Measurements from ENCODE around the gene CXCL14. TPM values are rescaled to one million over a fixed set of nuclear protein-coding genes. Genes with fewer than 3 reads are reported as not detected.

CXCL14 gene
- total RNA-seq, 1 donor: not detected

GRCh38 chr5:135625061-135625460, 46.3 kb upstream of the CXCL14 start:
- TF ChIP-seq CTCF (IDR thresholded peaks at IDR 0.05; ENCODE audit: extremely low read depth, low read depth, low read length): no peak
- Histone ChIP-seq H3K27ac (ENCODE audit: low read depth, low read length) (no peak overlapping the region), H3K4me1 (ENCODE audit: insufficient read depth, low read length) (no peaks in the 10 kb centered on the region), H3K27me3 (ENCODE audit: insufficient read depth, low read length) (no peaks in the 10 kb centered on the region), H3K4me3 (ENCODE audit: insufficient read depth, low read length) (no peak overlapping the region), H3K9me3 (ENCODE audit: low read depth, low read length) (no peaks in the 10 kb centered on the region), H3K79me2 (ENCODE audit: insufficient read depth, low read length) (no peaks in the 10 kb centered on the region), H3K36me3 (ENCODE audit: insufficient read depth, low read length) (no peaks in the 10 kb centered on the region), H3K4me2 (ENCODE audit: insufficient read depth, low read length) (no peak overlapping the region), H2AFZ (ENCODE audit: low read length) (no peak overlapping the region), H4K20me1 (ENCODE audit: insufficient read depth, low read length) (no peaks in the 10 kb centered on the region)
- no peak for DNase-seq (ENCODE audit: insufficient read length, low spot score, missing footprints)

GRCh38 chr5:135623186-135623715, 44.5 kb upstream of the CXCL14 start:
- no peak overlapping the region for H3K4me2 ChIP-seq (ENCODE audit: insufficient read depth, low read length)
- no peaks in the 10 kb centered on the region for H3K36me3 ChIP-seq (ENCODE audit: insufficient read depth, low read length)
- no peak overlapping the region for H3K27ac ChIP-seq (ENCODE audit: low read depth, low read length)
- no peaks in the 10 kb centered on the region for H3K79me2 ChIP-seq (ENCODE audit: insufficient read depth, low read length)
- H4K20me1 ChIP-seq (ENCODE audit: insufficient read depth, low read length): no peaks in the 10 kb centered on the region
- no peaks in the 10 kb centered on the region for H3K27me3 ChIP-seq (ENCODE audit: insufficient read depth, low read length)
- H3K4me3 ChIP-seq (ENCODE audit: insufficient read depth, low read length): no peak overlapping the region
- no peak for DNase-seq (ENCODE audit: insufficient read length, low spot score, missing footprints)
- no peaks in the 10 kb centered on the region for H3K9me3 ChIP-seq (ENCODE audit: low read depth, low read length)
- H2AFZ ChIP-seq (ENCODE audit: low read length): no peak overlapping the region
- H3K4me1 ChIP-seq (ENCODE audit: insufficient read depth, low read length): no peaks in the 10 kb centered on the region
- TF ChIP-seq CTCF (IDR thresholded peaks at IDR 0.05; ENCODE audit: extremely low read depth, low read depth, low read length): no peak

GRCh38 chr5:135615581-135616260, 36.9 kb upstream of the CXCL14 start:
- DNase-seq (ENCODE audit: insufficient read length, low spot score, missing footprints): no peak
- H4K20me1 ChIP-seq (ENCODE audit: insufficient read depth, low read length): no peaks in the 10 kb centered on the region

More at GRCh38 chr5:135615581-135616260, 36.9 kb upstream of the CXCL14 start:
- no peak overlapping the region for H3K4me2 ChIP-seq (ENCODE audit: insufficient read depth, low read length)
- H3K9me3 ChIP-seq (ENCODE audit: low read depth, low read length): no peaks in the 10 kb centered on the region
- no peaks in the 10 kb centered on the region for H3K36me3 ChIP-seq (ENCODE audit: insufficient read depth, low read length)
- no peaks in the 10 kb centered on the region for H3K27me3 ChIP-seq (ENCODE audit: insufficient read depth, low read length)
- no peak overlapping the region for H3K27ac ChIP-seq (ENCODE audit: low read depth, low read length)
- TF ChIP-seq CTCF (IDR thresholded peaks at IDR 0.05; ENCODE audit: extremely low read depth, low read depth, low read length): no peak
- no peaks in the 10 kb centered on the region for H3K79me2 ChIP-seq (ENCODE audit: insufficient read depth, low read length)
- no peak overlapping the region for H3K4me3 ChIP-seq (ENCODE audit: insufficient read depth, low read length)
- no peak overlapping the region for H2AFZ ChIP-seq (ENCODE audit: low read length)
- H3K4me1 ChIP-seq (ENCODE audit: insufficient read depth, low read length): no peaks in the 10 kb centered on the region

All from osteoblast (primary cell).